Esophagus squamous epithelium (tissue), 5 donors: Measurements from ENCODE around the gene SIGLEC1. TPM values are rescaled to one million over a fixed set of nuclear protein-coding genes. Genes with fewer than 3 reads are reported as not detected.

Experiments
- DNase-seq: peaks from one replicate; lab custom pipeline; 2025; lab: John Stamatoyannopoulos, UW
- H3K27ac ChIP-seq, 4 donors: fragments of 200-600 bp; sonication (generic); one replicate each; pipeline ENCODE4 v1.5.1; 2016 to 2019; ENCODE audit warnings: mild to moderate bottlenecking in 1 of 4
- H3K27me3 ChIP-seq, 4 donors: fragments of 200-600 bp; sonication (generic); 1 replicate in 3 of 4; 2 replicates in 1 of 4; pipeline versions ENCODE4 v1.5.1 to v1.6.0; 2017 to 2021; ENCODE audit warnings: antibody characterized with exemption in 1 of 4
- H3K36me3 ChIP-seq, 3 donors: fragments of 200-600 bp; sonication (generic); one replicate each; pipeline ENCODE4 v1.5.1; 2016 to 2019
- H3K4me1 ChIP-seq, 3 donors: fragments of 200-600 bp; sonication (generic); one replicate each; pipeline ENCODE4 v1.5.1; 2017 to 2019
- H3K4me3 ChIP-seq, 4 donors: fragments of 200-600 bp; sonication (generic); 1 replicate in 3 of 4; 2 replicates in 1 of 4; pipeline ENCODE4 v1.5.1; 2016 to 2019; ENCODE audit warnings: mild to moderate bottlenecking in 2 of 4, moderate library complexity in 1 of 4
- H3K9me3 ChIP-seq, 3 donors: fragments of 200-600 bp; sonication (generic); one replicate each; pipeline ENCODE4 v1.5.1; 2016 to 2019
- CTCF ChIP-seq, 6 experiments: fragments of 450-650 bp in 4 of 6; fragments of 200-600 bp in 2 of 6; sonication (generic) in 2 of 6; IDR thresholded peaks; one replicate each; pipeline ENCODE4 v1.5.1; 2016 to 2019; ENCODE audit warnings: antibody characterized with exemption in 6 of 6, mild to moderate bottlenecking in 4 of 6, moderate library complexity in 4 of 6
- POLR2A ChIP-seq, 4 donors: fragments of 450-650 bp; IDR thresholded peaks; one replicate each; pipeline ENCODE4 v1.6.1; 2017; ENCODE audit warnings: antibody characterized with exemption in 4 of 4, mild to moderate bottlenecking in 4 of 4, moderate library complexity in 3 of 4
- WGBS, 2 donors: methylation state at CpG; one replicate each; pipeline ENCODE4 v1.1.5; 2018; 5-methylcytosine and 5-hydroxymethylcytosine counted together
- intact Hi-C: fragments of 100-400 bp; cut with DNase I; formaldehyde crosslinking; loops from one replicate; pipeline ENCODE4 v1.15.0; 2022
- total RNA-seq, 4 donors: library from RNA; depleted of rRNA; stranded (reverse); fragments of >200 nt; gene quantifications; one replicate each; pipeline ENCODE4 v1.1.0, GENCODE V29; 2016
- donor health status: DM: yes; HTN: yes; CAD: no.

Gene SIGLEC1
- total RNA-seq, 4 donors from 2014 or later, result 0.11 to 6.9 (median 1.8) TPM

GRCh38 chr20:3753501-3754275, 41.3 kb upstream of the SIGLEC1 start:
- TF ChIP-seq CTCF (IDR thresholded peaks at IDR 0.05), result no peak
- TF ChIP-seq POLR2A (IDR thresholded peaks at IDR 0.05), result no peak
- H3K27me3 ChIP-seq, result peaks cover 0 to 30% (median 0%) of the 10 kb centered on the region in 4 donors
- WGBS, 2 donors, result 85 to 89% methylated on average over 1 to 8 of the region's 26 CpGs
- peaks cover 4 to 37% (median 8%) of the 10 kb centered on the region in 3 donors for H3K4me1 ChIP-seq
- no peak overlapping the region for H3K27ac ChIP-seq
- no peak for DNase-seq
- peaks cover 0 to 54% (median 3%) of the 10 kb centered on the region in 3 donors for H3K36me3 ChIP-seq
- H3K9me3 ChIP-seq, result no peaks in the 10 kb centered on the region
- intact Hi-C loops, result no loop called here
- no peak overlapping the region for H3K4me3 ChIP-seq

GRCh38 chr20:3753098-3753497, 40.7 kb upstream of the SIGLEC1 start:
- no peak for DNase-seq
- Histone ChIP-seq H3K27me3 (peaks cover 0 to 35% (median 0%) of the 10 kb centered on the region in 4 donors), H3K27ac (peak overlapping the region in 1 of 4 donors; percentile 44), H3K4me1 (peaks cover 4 to 37% (median 8%) of the 10 kb centered on the region in 3 donors), H3K36me3 (peaks cover 0 to 53% (median 3%) of the 10 kb centered on the region in 3 donors), H3K4me3 (no peak overlapping the region), H3K9me3 (no peaks in the 10 kb centered on the region)
- TF ChIP-seq POLR2A (IDR thresholded peaks at IDR 0.05), result no peak
- peak; percentile 52 to 78 (median 66) for TF ChIP-seq CTCF (IDR thresholded peaks at IDR 0.05)
- intact Hi-C loops, result no loop called here
- 16 to 58% methylated on average over 3 to 4 of the region's 4 CpGs for WGBS, 2 donors

GRCh38 chr20:3752386-3752759, 40.0 kb upstream of the SIGLEC1 start:
- peaks cover 0 to 42% (median 0%) of the 10 kb centered on the region in 4 donors for H3K27me3 ChIP-seq
- no peaks in the 10 kb centered on the region for H3K9me3 ChIP-seq
- H3K27ac ChIP-seq, result peak overlapping the region in 2 of 4 donors; percentile 22 to 44
- DNase-seq, result no peak
- peaks cover 0 to 55% (median 3%) of the 10 kb centered on the region in 3 donors for H3K36me3 ChIP-seq
- TF ChIP-seq CTCF (IDR thresholded peaks at IDR 0.05) (no peak), POLR2A (IDR thresholded peaks at IDR 0.05) (no peak)
- intact Hi-C loops, result no loop called here
- 31 to 33% methylated on average over 8 to 13 of the region's 13 CpGs for WGBS, 2 donors
- peaks cover 4 to 34% (median 8%) of the 10 kb centered on the region in 3 donors for H3K4me1 ChIP-seq
- H3K4me3 ChIP-seq, result peak overlapping the region; percentile 33 to 64 (median 44)

- Histone ChIP-seq H3K9me3 (no peaks in the 10 kb centered on the region), H3K4me3 (peak overlapping the region; percentile 33 to 64 (median 44)), H3K36me3 (peaks cover 0 to 58% (median 3%) of the 10 kb centered on the region in 3 donors), H3K27ac (peak overlapping the region in 2 of 4 donors; percentile 22 to 44), H3K27me3 (peaks cover 0 to 44% (median 0%) of the 10 kb centered on the region in 4 donors), H3K4me1 (peaks cover 4 to 34% (median 8%) of the 10 kb centered on the region in 3 donors)
- no peak for DNase-seq
- no peak for TF ChIP-seq CTCF (IDR thresholded peaks at IDR 0.05)
- intact Hi-C loops, result no loop called here
- 20 to 89% methylated on average over 1 to 19 of the region's 95 CpGs for WGBS, 2 donors
Observed at GRCh38 chr20:3751675-3752385, 39.4 kb upstream of the SIGLEC1 start.

- no peak overlapping the region for H3K27ac ChIP-seq
- intact Hi-C loops, result no loop called here
- TF ChIP-seq CTCF (IDR thresholded peaks at IDR 0.05) (no peak), POLR2A (IDR thresholded peaks at IDR 0.05) (no peak)
- 72 to 80% methylated on average over 7 to 24 of the region's 31 CpGs for WGBS, 2 donors
- peak overlapping the region; percentile 33 to 64 (median 44) for H3K4me3 ChIP-seq
- peaks cover 4 to 34% (median 8%) of the 10 kb centered on the region in 3 donors for H3K4me1 ChIP-seq
- H3K9me3 ChIP-seq, result no peaks in the 10 kb centered on the region
- H3K27me3 ChIP-seq, result peaks cover 0 to 44% (median 0%) of the 10 kb centered on the region in 4 donors
- DNase-seq, result no peak
- H3K36me3 ChIP-seq, result peaks cover 0 to 55% (median 1%) of the 10 kb centered on the region in 3 donors
Observed at GRCh38 chr20:3751305-3751674, 38.9 kb upstream of the SIGLEC1 start.
